GM19468 (cell line): ENCODE measurements around the gene ALDH16A1.
"Not testable (repeated sequence)": the region's sequence is repeated elsewhere in the genome, so short reads cannot be mapped to it uniquely, and the experiment has no call there.

ENCODE experiments used
- ATAC-seq: cut with Tn5 transposase; IDR thresholded peaks from one replicate; pipeline ENCODE4 v1.9.1; 2021; ENCODE audit warnings: mild to moderate bottlenecking, moderate library complexity, moderate number of reproducible peaks; ENCODE audit not compliant: unreplicated experiment; ENCODE audit errors: extremely low read depth

The ALDH16A1 gene

DNA sequence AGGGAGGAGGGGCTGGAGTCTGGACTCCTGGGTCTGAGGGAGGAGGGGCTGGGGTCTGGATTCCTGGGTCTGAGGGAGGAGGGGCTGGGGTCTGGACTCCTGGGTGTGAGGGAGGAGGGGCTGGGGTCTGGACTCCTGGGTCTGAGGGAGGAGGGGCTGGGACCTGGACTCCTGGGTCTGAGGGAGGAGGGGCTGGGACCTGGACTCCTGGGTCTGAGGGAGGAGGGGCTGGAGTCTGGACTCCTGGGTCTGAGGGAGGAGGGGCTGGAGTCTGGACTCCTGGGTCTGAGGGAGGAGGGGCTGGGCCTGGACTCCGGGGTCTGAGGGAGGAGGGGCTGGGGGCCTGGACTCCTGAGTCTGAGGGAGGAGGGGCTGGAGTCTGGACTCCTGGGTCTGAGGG lies 8.1 kb downstream of the ALDH16A1 start:
- ATAC-seq, result not testable (repeated sequence)

DNA sequence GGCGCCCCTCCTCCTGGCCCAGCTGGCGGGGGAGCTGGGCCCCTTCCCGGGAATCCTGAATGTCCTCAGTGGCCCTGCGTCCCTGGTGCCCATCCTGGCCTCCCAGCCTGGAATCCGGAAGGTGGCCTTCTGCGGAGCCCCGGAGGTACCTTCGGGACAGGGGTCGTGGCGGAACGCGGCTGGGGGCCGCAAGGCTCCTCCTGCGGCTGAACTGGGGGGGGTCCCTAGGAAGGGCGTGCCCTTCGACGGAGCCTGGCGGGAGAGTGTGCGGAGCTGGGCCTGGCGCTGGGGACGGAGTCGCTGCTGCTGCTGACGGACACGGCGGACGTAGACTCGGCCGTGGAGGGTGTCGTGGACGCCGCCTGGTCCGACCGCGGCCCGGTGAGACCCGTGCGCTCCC lies 8.6 kb downstream of the ALDH16A1 start:
- no peak for ATAC-seq

DNA sequence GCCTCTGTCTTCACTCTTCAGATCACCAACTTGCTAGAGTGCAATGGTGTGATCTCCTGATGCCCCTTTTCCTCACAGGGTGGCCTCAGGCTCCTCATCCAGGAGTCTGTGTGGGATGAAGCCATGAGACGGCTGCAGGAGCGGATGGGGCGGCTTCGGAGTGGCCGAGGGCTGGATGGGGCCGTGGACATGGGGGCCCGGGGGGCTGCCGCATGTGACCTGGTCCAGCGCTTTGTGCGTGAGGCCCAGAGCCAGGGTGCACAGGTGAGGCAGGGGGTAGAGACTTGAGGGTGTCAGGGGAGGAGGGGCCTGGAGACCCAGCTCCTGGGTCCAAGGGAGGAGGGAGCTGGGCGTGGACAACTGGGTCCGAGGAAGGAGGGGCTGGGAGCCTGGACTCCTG lies 9.5 kb downstream of the ALDH16A1 start:
- no peak for ATAC-seq

DNA sequence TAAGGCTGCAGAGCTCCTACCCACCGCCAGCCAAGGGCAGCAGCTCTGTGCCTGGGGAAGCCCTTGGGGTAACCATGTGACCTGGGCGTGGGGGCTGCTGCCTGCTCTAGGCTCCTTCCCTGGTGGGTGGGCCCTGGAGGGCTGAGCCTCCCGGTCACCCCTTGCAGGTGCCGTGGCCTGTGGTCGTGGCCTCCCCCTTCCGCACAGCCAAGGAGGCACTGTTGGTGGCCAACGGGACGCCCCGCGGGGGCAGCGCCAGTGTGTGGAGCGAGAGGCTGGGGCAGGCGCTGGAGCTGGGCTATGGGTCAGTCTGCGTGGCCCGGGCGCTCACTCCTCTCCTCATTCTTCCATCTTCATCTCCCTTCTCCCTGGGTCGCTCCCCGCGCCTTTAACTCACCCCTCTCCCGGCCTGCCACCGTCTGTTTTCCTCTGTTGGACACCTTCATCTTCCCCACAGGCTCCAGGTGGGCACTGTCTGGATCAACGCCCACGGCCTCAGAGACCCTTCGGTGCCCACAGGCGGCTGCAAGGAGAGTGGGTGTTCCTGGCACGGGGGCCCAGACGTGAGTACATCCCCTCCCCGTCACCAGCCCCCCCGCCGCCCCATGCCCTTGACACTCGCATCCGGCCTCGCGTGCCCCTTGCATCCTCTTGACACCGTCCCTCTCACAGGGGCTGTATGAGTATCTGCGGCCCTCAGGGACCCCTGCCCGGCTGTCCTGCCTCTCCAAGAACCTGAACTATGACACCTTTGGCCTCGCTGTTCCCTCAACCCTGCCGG lies 11.1 kb downstream of the ALDH16A1 start:
- no peak for ATAC-seq

DNA sequence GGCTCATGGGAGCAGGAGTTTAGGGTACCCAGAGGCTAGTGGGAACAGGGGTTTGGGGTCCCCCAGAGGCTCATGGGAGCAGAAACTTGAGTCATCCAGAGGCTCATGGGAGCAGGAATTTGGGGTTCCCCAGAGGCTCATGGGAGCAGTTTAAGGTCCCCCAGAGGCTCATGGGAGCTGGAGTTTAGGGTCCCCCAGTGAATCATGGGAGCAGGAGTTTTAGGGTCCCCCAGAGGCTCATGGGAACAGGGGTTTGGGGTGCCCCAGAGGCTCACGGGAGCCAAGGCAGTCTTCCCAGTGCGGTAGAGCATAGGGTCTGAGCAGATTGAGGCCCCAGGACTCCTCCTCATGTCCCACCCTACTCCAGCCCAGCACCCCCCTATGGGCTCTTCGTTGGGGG lies 12.3 kb downstream of the ALDH16A1 start:
- no peak for ATAC-seq

DNA sequence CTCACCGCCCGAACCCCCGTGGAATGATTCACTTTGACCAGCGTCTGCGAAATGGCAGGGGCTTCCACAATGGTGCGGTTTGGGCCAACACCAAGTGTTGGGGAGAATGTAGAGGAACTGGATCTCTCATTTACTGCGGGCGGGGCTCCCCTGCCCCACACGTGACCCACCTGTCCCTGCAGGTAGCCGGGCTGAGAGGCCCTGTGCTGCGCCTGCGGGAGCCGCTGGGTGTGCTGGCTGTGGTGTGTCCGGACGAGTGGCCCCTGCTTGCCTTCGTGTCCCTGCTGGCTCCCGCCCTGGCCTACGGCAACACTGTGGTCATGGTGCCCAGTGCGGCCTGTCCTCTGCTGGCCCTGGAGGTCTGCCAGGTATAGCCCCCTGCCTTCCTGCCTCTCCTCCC lies 15.2 kb downstream of the ALDH16A1 start:
- ATAC-seq, result no peak

DNA sequence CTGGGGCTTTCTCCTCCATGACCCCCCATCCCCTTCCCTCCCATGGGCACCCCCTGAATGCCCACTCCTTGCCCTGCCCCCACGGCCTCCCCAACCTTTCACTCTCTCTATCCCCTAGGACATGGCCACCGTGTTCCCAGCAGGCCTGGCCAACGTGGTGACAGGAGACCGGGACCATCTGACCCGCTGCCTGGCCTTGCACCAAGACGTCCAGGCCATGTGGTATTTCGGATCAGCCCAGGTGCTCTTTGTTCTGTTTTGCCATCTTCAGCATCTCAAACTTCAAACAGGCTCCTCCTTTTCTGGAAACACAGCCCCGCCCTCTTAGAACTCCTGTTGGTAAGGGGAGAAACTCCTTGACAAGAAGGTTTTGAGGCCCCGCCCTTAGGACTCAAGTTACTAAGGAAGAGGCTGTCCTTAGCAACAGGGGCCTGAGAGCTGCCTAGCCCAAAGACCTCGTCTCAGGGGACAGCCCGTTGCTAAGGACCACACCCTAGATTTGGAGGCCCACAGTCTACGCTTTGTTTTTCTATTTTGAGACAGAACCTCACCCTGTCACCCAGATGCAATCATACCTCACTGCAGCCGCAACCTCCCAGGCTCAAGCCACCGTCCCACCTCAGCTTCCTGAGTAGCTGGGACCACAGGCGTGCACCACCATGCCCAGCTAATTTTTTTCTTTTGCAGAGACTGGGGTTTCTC lies 15.9 kb downstream of the ALDH16A1 start:
- ATAC-seq, result no peak

DNA sequence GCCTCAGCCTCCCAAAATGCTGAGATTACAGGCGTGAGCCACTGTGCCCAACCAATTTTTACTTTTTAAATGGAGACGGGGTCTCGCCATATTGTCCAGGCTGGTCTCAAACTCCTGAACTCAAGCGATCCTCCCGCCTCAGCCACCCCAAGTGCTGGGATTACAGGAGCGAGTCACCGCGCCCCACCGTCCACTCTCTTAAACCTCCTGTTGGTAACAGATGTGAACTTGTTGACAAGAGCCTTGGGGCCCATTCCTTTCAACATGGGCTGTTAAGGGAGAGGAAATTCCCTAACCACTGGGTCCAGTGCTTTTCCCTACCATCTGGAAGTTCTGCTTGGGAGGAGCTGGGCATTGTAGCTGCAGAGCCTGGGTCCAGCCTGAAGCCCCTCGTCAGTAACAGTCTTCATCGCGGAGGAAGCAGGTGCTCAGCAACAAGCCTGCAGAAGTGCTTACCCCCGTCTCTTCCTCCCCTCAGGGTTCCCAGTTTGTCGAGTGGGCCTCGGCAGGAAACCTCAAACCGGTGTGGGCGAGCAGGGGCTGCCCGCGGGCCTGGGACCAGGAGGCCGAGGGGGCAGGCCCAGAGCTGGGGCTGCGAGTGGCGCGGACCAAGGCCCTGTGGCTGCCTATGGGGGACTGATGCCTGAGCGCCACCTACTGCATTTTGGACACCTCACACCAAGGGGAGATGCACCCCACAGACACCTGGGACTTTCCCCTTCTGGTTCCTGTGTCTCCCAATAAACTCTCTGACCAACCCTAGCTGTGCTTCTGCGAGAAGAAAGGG lies 17.0 kb downstream of the ALDH16A1 start:
- peak; percentile 53 for ATAC-seq

DNA sequence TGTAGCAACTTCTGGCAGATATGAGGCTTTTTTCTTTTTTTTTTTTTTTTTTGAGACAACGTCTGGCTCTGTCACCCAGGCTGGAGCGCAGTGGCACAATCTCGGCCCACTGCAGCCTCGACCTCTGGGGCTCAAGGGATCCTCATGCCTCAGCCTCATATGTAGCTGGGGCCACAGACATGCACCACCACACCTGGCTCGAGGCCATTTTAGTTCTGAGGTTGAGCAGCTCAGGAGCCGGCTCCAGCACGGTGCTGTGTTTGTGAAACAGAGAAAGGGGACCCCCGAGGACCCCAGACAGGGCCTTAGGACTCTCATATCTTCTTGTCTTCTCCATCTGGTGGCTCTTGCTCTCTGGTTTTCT lies 17.6 kb downstream of the ALDH16A1 start:
- ATAC-seq, result no peak

DNA sequence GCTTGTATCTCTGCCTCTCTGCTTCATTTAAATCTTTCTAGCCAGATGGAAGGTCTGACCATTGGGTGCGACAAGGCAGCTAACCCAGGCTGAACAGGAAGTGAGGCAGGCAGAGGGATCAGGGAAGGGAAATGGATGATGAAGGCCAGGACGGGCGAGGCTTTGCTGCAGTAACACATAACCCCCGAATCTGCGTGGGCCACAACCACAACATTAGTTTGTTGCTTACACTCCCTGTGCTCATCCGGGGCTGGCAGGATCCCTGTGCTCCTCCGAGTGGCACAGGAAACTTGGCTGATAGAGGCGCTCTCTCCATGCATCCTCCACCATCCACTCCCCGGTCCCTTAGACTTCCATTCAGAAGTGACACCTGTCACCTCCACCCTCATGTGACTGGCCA lies 19.9 kb downstream of the ALDH16A1 start:
- ATAC-seq, result no peak

DNA sequence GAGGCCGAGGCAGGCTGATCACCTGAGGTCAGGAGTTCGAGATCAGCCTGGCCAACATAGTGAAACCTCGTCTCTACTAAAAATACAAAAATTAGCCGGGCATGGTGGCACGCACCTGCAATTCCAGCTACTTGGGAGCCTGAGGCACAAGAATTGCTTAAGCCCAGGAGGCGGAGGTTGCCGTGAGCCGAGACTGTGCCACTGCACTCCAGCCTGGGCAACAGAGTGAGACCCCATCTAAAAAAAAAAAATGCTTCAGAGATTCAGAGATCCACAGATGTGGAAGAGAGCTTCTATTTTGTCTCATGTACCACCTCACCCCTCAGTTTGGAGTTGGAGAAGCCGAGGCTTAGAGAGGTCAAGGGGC lies 20.5 kb downstream of the ALDH16A1 start:
- not testable (repeated sequence) for ATAC-seq

DNA sequence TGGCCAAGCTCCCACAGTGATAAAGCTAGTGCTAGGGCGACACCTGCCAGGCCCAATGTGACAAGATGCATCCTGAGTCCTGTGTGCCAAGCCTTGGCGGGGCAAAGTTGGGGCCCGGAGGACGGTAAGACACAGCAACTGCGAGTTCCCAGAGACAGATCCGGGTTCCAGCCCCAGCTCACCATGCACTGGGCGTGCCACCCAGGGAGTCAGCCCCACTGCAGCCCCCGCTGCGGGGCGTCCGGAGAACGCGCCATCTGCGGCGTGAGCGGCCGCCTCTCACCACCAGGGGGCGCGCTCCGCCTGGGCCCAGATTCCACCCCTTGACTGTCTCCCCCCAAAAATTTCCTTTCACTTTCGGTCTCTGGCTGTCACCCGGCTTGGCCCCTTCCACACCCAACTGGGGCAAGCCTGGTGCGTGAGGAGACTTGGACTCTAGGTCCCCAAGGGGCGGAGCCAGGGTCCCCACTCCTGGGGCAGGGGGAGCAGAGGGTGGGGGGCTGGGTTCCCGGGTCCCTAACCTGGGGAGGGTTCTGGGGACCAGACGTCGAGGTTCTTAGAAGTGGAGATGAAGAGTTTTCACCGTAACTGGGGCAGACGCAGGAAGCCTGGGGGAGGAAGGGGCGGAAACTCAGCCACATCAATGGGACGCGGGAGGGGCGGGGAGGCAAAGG lies 21.0 kb downstream of the ALDH16A1 start, which contains the start of gene FLT3LG:
Gene FLT3LG (plus strand): TSS at position 348 of the 674 bp plus-strand sequence. CDS start 425 bp downstream, outside the sequence.
- ATAC-seq, result no peak

DNA sequence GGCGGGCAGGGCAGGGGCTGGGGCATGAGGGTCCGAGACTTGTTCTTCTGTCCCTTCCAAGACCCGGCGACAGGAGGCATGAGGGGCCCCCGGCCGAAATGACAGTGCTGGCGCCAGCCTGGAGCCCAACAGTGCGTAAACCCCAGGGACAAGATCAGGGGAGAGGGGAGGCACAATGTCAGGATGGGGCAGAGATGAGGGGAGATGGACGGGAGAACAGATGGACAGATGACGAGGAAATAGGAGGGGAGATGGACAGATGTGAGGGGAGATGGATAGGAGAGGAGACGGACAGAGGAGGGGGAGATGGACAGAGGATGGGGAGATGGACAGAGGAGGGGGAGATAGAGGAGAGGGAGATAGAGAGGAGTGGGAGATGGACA lies 21.5 kb downstream of the ALDH16A1 start:
- no peak for ATAC-seq

DNA sequence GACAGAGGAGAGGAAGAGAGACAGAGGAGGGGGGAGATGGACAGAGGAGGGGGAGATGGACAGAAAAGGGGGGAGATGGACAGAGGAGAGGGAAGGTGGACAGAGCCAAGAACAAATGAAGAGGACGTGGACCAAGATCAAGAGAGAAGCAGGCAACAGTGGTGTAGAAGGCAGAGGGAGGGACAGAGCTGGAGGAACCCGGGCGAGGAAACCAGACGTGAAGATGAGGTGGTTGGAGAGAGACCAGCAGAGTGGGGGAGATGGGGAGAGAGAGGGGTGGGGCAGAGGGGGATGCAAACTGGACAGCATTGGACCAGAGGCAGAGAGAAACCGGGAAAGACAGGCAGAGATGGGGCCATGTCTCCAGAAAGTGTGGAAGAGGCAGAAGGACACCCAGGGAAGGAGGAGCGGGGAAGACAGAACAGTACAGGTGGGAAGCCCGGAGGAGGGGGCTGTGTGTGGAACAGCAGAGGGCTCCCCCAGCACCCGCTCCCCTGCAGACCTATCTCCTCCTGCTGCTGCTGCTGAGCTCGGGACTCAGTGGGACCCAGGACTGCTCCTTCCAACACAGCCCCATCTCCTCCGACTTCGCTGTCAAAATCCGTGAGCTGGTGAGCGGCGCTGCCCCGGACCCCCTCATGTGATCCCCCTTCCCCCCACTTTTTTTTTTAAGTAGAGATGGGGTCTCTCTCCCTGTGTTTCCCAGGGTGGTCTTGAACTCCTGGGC lies 22.3 kb downstream of the ALDH16A1 start:
- no peak for ATAC-seq

DNA sequence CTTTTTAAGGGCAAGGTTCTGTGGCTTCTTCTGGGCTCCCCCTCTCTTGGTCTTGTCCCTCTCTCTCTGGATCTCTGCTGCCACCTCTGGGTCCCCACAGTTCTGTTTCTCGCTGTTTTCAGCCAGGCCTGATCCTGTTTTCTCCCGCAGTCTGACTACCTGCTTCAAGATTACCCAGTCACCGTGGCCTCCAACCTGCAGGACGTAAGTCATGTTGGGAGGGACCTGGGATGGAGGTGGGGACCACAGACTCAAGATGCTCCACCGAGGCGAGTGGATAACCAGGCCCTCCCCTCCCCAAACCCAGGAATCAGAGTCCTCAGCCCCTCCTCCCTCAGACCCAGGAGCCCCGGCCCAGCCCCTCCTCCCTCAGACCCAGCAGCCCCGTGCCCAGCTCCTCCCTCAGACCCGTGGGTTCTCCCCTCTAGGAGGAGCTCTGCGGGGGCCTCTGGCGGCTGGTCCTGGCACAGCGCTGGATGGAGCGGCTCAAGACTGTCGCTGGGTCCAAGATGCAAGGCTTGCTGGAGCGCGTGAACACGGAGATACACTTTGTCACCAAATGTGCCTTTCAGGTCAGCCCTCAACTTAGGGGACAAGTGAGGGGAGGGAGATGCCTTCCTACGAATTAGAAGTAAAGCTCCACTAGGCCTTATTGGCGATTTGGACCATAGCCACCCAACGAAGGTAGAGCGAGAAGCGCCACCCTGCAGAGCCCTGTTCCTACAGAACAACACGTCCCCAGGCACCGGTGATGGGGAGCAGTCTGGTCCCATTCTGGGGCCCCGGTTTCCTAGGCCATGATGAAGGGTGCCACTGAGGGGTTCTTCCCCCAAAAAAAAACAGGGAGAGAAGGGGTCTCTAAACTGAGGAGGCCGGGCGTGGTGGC lies 23.2 kb downstream of the ALDH16A1 start:
- ATAC-seq, result no peak

DNA sequence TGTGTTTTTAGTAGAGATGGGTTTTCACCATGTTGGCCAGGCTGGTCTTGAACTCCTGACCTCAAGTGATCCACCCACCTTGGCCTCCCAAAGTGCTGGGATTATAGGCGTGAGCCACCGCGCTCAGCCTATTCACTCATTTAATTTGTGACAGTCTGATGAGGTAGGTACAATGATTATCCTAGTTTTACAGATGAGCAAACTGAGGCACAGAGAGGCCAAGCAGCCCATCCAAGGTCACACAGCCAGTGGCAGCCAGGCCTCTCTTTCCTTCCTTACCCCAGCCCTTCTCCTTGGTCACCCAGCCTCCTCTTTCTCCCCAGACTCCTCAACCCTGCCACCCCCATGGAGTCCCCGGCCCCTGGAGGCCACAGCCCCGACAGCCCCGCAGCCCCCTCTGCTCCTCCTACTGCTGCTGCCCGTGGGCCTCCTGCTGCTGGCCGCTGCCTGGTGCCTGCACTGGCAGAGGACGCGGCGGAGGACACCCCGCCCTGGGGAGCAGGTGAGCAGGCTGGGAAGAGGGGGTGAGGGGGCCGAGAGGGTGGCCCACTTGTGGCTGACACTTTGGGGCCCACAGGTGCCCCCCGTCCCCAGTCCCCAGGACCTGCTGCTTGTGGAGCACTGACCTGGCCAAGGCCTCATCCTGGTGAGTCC lies 27.1 kb downstream of the ALDH16A1 start:
- no peak for ATAC-seq

DNA sequence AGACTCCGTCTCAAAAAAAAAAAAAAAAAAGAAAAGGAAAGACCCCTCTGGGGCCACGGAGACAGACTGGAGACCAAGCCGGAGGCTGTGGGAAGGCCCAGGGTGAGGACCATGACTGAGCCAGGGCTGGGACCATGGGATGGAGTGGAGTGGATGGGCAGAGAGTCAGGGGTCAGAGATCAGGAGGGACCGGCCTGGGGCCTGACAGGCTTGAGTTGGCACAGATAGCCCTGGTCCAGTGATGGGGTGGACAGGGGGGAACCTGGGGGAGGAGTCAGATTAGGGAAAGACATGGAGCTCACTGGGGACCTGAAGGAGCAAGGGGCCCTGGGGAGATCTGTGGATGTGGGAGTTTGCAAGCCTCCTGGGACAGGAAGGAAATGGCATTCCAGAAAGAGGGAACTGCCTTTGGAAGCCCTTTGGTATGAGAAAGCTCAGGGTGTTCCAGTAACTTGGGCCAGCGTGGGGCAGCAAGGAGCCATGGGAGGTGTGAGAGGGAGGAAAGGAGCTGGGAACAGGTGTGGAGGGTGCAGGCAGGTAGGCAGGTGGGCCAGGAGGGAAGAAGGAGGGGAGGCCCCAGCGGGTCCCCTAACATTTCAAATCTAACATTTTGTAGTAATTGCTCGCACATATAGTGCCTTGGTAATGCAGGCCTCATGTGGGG lies 28.1 kb downstream of the ALDH16A1 start:
- no peak for ATAC-seq

DNA sequence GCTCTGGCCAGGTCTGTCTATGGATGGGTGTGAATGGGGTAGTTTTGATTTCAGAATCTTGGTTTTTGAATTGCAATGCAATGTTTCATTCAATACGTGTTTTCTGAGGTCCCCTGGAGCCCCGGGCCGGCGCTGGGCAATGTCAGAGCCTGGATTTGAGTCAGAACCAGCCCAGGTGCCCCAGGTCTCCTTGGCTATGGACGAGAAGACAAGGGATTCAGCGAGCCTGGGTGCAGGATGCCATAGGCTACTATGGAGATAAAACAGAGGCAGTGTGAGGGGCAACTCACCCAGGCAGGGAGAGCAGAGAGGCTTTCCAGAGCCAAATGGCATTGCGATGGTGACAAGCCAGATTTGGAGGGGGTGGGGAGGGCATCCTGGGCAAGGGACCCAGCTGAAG lies 33.2 kb downstream of the ALDH16A1 start:
- ATAC-seq, result no peak
